Measurements from ENCODE around the gene BCORL1. TPM values are rescaled to one million over a fixed set of nuclear protein-coding genes. Genes with fewer than 3 reads are reported as not detected.

Gene BCORL1
- total RNA-seq, 6 donors from 2014 or later: 3.2 to 21.4 (median 11.2) TPM

DNA sequence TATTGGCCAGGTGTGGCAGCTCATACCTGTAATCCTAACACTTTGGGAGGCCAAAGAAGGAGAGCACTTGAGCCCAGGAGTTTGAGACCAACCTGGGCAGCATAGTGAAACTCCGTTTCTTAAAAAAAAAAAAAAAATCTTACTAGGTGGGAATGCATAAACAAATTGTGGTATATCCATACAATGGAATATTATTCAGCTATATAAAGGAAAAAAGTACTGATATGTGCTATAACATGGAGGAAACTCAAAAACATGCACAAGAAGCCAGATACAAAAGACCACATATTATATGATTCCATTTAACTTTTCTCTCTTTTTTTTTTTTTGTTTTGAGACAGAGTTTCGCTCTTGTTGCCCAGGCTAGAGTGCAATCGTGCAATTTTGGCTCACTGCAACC is 13.5 kb upstream of the BCORL1 start:
- 69 to 96% methylated on average over 3 of the region's 3 CpGs for WGBS, 2 donors
- Histone ChIP-seq H3K4me1 (no peaks in the 10 kb centered on the region), H3K27me3 (no peaks in the 10 kb centered on the region), H3K27ac (no peak overlapping the region), H3K36me3 (no peaks in the 10 kb centered on the region), H3K4me3 (no peak overlapping the region), H3K9me3 (no peaks in the 10 kb centered on the region)
- no peak for ATAC-seq (ENCODE audit: low FRiP score in 2 of 2)
- no peak for TF ChIP-seq POLR2A (IDR thresholded peaks at IDR 0.05)
- no peak for DNase-seq

DNA sequence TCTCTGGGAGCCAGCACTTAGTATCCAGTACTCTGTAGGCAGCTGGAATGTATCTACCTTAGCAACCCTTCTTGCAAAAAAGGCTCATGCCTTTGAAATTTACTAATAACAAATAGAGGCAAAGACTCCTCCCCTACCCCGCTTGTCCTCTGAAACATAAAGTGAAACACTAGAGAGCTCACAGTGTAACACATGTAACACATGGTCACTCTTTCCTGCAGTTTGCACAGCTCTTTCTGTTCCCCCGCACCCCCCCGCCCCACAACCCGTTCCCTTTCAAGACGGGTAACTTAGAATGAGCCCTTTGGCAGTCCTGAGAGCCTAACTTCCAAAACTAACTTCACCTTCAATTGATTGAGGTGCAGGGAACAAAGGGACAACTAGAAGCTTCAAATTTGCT is 6.0 kb upstream of the BCORL1 start:
- Histone ChIP-seq H3K27ac (no peak overlapping the region), H3K27me3 (no peaks in the 10 kb centered on the region), H3K4me3 (no peak overlapping the region), H3K36me3 (no peaks in the 10 kb centered on the region), H3K4me1 (peaks cover 0 to 8% (median 3%) of the 10 kb centered on the region in 4 donors), H3K9me3 (no peaks in the 10 kb centered on the region)
- DNase-seq (no peak), ATAC-seq (ENCODE audit: low FRiP score in 2 of 2) (no peak)
- 70 to 77% methylated on average over 5 of the region's 5 CpGs for WGBS, 2 donors
- TF ChIP-seq, protein P1, sequence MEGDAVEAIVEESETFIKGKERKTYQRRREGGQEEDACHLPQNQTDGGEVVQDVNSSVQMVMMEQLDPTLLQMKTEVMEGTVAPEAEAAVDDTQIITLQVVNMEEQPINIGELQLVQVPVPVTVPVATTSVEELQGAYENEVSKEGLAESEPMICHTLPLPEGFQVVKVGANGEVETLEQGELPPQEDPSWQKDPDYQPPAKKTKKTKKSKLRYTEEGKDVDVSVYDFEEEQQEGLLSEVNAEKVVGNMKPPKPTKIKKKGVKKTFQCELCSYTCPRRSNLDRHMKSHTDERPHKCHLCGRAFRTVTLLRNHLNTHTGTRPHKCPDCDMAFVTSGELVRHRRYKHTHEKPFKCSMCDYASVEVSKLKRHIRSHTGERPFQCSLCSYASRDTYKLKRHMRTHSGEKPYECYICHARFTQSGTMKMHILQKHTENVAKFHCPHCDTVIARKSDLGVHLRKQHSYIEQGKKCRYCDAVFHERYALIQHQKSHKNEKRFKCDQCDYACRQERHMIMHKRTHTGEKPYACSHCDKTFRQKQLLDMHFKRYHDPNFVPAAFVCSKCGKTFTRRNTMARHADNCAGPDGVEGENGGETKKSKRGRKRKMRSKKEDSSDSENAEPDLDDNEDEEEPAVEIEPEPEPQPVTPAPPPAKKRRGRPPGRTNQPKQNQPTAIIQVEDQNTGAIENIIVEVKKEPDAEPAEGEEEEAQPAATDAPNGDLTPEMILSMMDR (IDR thresholded peaks at IDR 0.05): no peak
- no peak for TF ChIP-seq POLR2AphosphoS5 (IDR thresholded peaks at IDR 0.05)
- TF ChIP-seq EP300 (IDR thresholded peaks at IDR 0.05): no peak
- TF ChIP-seq POLR2A (IDR thresholded peaks at IDR 0.05): no peak

DNA sequence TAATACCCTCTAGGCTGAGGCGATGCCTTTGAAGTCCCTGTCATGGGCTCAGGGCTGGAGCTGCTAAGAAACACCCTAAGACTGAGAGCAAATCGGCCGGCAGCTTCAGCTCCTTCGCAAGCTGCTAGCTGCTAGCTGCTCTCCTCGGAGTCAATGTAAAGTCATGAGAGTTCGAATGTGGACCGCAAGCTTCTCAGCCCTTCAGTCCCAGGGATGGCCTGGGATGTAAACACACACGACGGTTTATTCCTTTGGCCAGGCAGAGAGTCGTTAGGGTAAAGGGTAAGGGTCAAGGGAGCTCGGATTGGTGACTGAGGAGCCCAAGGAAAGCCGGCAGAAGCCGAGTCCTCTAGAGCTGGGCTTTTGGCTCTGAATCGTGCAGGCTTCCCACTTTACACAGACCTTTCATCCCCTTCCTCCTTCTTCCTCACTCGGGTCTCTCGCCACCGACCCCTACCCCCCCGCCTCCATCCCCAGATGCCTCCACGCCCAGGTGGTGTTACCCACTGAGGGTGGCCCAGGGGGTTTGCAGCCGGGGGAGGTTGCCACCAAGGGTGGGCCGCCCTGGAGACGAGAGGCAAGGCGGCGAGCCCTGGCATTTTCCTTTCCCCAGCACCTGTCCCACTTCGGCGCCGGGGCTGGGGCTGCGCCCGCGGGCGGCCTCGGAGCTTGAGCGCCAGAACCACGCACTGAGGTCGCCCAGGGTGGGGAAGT is 3.1 kb upstream of the BCORL1 start:
- Histone ChIP-seq H3K9me3 (no peaks in the 10 kb centered on the region), H3K27me3 (no peaks in the 10 kb centered on the region), H3K4me3 (no peak overlapping the region), H3K4me1 (peaks cover 0 to 8% (median 3%) of the 10 kb centered on the region in 4 donors), H3K27ac (peak overlapping the region in 2 of 4 donors; percentile 56 to 64), H3K36me3 (no peaks in the 10 kb centered on the region)
- TF ChIP-seq, protein P1 (IDR thresholded peaks at IDR 0.05): no peak
- no peak for TF ChIP-seq EP300 (IDR thresholded peaks at IDR 0.05)
- no peak for TF ChIP-seq POLR2A (IDR thresholded peaks at IDR 0.05)
- no peak for TF ChIP-seq POLR2AphosphoS5 (IDR thresholded peaks at IDR 0.05)
- WGBS, 2 donors: 12 to 64% methylated on average over 9 to 32 of the region's 35 CpGs
- ATAC-seq (ENCODE audit: low FRiP score in 2 of 2) (no peak), DNase-seq (peak in 1 of 2 donors; percentile 77)

DNA sequence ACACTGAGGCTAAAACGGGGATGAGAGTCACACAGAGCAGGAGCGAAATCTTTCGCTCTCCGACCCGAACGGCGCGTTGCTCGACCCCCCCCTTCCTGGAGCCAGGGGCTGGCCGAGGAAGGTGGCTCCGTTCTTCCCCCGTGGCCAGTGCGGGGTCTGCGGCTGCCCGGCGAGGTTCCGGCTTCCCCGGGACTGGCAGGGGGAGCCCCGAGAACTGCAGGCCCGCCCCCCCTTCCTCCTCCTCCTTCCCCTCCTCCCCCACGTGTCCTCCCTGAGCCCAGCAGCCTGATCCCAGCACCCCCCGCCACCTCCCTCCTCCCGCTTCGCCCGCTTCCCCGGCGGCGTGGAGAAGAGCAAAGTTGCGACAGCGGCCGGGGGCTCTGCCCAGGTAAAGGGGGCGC is 2.4 kb upstream of the BCORL1 start:
- H3K27me3 ChIP-seq: no peaks in the 10 kb centered on the region
- peak in 1 of 2 donors; percentile 9 for ATAC-seq (ENCODE audit: low FRiP score in 2 of 2)
- no peaks in the 10 kb centered on the region for H3K36me3 ChIP-seq
- WGBS, 2 donors: 25% methylated on average over 9 of the region's 32 CpGs; no CpG with 5 or more reads in 1 of the 2 donors
- peaks cover 0 to 14% (median 3%) of the 10 kb centered on the region in 4 donors for H3K4me1 ChIP-seq
- peak overlapping the region in 2 of 4 donors; percentile 56 to 64 for H3K27ac ChIP-seq
- H3K9me3 ChIP-seq: no peaks in the 10 kb centered on the region
- peak; percentile 52 to 74 for DNase-seq
- H3K4me3 ChIP-seq: peak overlapping the region in 1 of 4 donors; percentile 36
- TF ChIP-seq POLR2AphosphoS5 (IDR thresholded peaks at IDR 0.05) (no peak), POLR2A (IDR thresholded peaks at IDR 0.05) (no peak), EP300 (IDR thresholded peaks at IDR 0.05) (no peak)

DNA sequence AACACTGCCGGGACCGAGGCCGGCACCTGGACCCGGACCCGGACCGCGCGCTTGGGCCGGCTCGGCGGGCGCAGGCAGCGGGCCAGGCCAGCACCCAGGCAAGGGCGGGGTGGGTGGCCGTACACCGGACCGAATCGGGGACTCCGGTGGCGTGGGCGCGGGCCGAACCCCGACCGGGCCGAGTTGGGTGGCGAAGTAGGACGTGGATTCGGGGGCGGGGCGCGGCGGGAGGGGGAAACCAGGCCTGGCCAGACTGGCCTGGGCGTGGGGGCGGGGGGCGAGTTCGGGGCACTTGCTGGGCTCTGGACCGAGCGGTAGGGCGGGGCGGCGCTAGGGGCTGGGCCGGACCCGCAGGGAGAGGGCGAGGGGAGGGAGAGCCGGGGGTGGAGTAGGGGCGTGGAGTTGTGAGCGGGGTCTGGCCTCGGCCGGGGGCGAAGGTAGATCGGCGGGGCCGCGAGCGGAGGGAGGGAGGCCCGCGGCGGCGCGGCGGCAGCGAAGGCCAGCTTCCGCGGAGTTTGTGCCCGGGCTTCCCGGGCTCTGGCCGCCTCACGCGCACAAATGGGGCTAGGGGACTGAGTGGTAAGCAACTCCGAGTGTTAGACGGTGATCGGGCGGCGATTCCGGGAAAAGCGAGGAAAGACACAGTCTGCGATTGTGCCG is 1.8 kb upstream of the BCORL1 start:
- ATAC-seq (ENCODE audit: low FRiP score in 2 of 2) (peak in 1 of 2 donors; percentile 55), DNase-seq (peak; percentile 72 to 91)
- H3K27ac ChIP-seq: peak overlapping the region in 2 of 4 donors; percentile 56 to 64
- no peaks in the 10 kb centered on the region for H3K36me3 ChIP-seq
- H3K4me3 ChIP-seq: peak overlapping the region in 1 of 4 donors; percentile 36
- peaks cover 0 to 17% (median 3%) of the 10 kb centered on the region in 4 donors for H3K4me1 ChIP-seq
- H3K27me3 ChIP-seq: no peaks in the 10 kb centered on the region
- WGBS, 2 donors: 54% methylated on average over 60 of the region's 79 CpGs; no CpG with 5 or more reads in 1 of the 2 donors
- peak in 2 of 4 donors; percentile 35 to 51 for TF ChIP-seq POLR2A (IDR thresholded peaks at IDR 0.05)
- TF ChIP-seq, protein P1 (IDR thresholded peaks at IDR 0.05): no peak
- TF ChIP-seq POLR2AphosphoS5 (IDR thresholded peaks at IDR 0.05): peak in 1 of 2 donors; percentile 67
- no peak for TF ChIP-seq EP300 (IDR thresholded peaks at IDR 0.05)
- no peaks in the 10 kb centered on the region for H3K9me3 ChIP-seq

Measured in upper lobe of left lung (tissue), 6 donors.